ENCODE results near the gene MIOX. TPM values are rescaled to one million over a fixed set of nuclear protein-coding genes. Genes with fewer than 3 reads are reported as not detected.
A peak's percentile ranks its signal among the peaks of the same experiment; 100 is the strongest.

MIOX gene
- total RNA-seq, 1 experiment from 2014 or later, result 1.5 TPM

DNA sequence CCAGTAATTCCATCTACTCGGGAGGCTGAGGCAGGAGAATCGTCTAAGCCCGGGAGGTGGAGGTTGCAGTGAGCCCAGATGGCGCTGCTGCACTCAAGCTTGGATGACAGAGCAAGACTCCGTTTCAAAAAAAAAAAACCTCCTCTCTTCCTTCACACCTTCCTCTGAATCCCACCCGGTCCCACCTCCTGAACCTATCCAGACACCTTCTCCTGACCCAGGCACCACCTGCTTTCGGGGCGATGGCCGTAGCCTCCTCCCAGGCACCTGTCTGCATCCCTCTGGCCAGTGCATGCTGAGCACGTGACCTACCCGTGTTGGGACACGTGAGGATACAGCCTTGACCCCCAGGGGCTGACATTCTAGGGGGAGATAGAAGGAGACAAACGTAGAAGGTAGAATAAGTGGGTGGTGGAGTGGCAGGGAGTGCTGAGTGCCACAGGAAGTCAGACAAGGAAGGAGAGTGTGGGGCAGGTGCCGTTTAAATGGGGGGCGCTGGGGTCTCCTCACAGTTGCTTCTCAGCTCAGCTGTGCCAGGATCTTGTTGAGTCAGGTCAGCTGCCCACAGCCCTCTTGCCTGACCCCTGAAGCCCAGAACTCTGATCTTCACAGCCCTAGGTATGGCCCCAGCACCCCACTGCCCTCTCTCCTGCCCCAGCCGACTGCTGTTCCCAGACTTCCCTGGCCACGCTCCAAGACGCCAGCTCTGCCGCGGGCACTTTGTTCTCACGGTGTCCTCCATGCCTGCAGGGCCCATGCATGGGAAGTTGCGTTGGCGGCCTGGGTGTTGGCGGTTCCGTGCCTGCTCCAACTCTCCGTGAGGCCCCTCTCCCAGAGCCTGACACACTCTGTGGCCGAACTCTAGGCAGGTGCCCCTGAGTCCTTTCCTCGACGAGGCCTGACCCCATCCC, 1.2 kb upstream of the MIOX start:
- no peaks in the 10 kb centered on the region for H3K79me2 ChIP-seq (ENCODE audit: low read depth)
- no peaks in the 10 kb centered on the region for H3K27me3 ChIP-seq (ENCODE audit: insufficient read depth, low read depth)
- TF ChIP-seq EZH2 (IDR thresholded peaks at IDR 0.05; ENCODE audit: low read depth) (no peak), CTCF (conservative IDR thresholded peaks at IDR 0.05) (no peak; the same call in 1 of the 2 replicates)
- H4K20me1 ChIP-seq (ENCODE audit: insufficient read depth), result peaks cover 9% of the 10 kb centered on the region
- H3K27ac ChIP-seq, result no peak overlapping the region
- no peak overlapping the region for H3K4me2 ChIP-seq
- H2AFZ ChIP-seq, result no peak overlapping the region
- H3K9me2 ChIP-seq (ENCODE audit: insufficient read depth), result no peaks in the 10 kb centered on the region
- peaks cover 7% of the 10 kb centered on the region for H3K36me3 ChIP-seq (ENCODE audit: low read depth)
- DNase-seq, result peak in 1 of 2 experiments; percentile 77
- intact Hi-C loops (cut with micrococcal nuclease; ENCODE audit: unreplicated experiment), result no loop called here
- H3K4me3 ChIP-seq, result no peak overlapping the region
- ChIA-PET POLR2A (ENCODE audit: unreplicated experiment) (interaction anchor here (0.6 kb wide), 1 partner anchor 13 kb away, joined by 3 read pairs; no protein-coding TSS in a partner anchor), CTCF (interaction anchor here (0.9 kb wide), 1 partner anchor 40 kb away, joined by 3 read pairs; the partner anchor contains the start of gene SCO2)
- no peaks in the 10 kb centered on the region for H3K9me3 ChIP-seq (ENCODE audit: insufficient read depth, low read depth)
- H3F3A ChIP-seq (ENCODE audit: insufficient read depth, low read depth), result peaks cover 18% of the 10 kb centered on the region
- BruUV-seq (replicated peaks), result no TSS peak
- peaks cover 17% of the 10 kb centered on the region; the same call in 1 of the 2 replicates for H3K4me1 ChIP-seq (replicated peaks; ENCODE audit: insufficient read depth)

GRCh38 chr22:50487290-50488005, 789 bp downstream of the MIOX start:
- no peak overlapping the region for H3K4me3 ChIP-seq
- TF ChIP-seq EZH2 (IDR thresholded peaks at IDR 0.05; ENCODE audit: low read depth), result no peak
- TF ChIP-seq CTCF (conservative IDR thresholded peaks at IDR 0.05), result no peak
- H2AFZ ChIP-seq, result no peak overlapping the region
- H3F3A ChIP-seq (ENCODE audit: insufficient read depth, low read depth), result peaks cover 17% of the 10 kb centered on the region
- BruUV-seq (replicated peaks), result no TSS peak
- intact Hi-C loops (cut with micrococcal nuclease; ENCODE audit: unreplicated experiment), result no loop called here
- peaks cover 13% of the 10 kb centered on the region; the same call in 1 of the 2 replicates for H3K4me1 ChIP-seq (replicated peaks; ENCODE audit: insufficient read depth)
- DNase-seq, result no peak
- H4K20me1 ChIP-seq (ENCODE audit: insufficient read depth), result peaks cover 9% of the 10 kb centered on the region
- H3K27me3 ChIP-seq (ENCODE audit: insufficient read depth, low read depth), result no peaks in the 10 kb centered on the region
- no peaks in the 10 kb centered on the region for H3K9me2 ChIP-seq (ENCODE audit: insufficient read depth)
- no peak overlapping the region for H3K27ac ChIP-seq
- H3K36me3 ChIP-seq (ENCODE audit: low read depth), result peaks cover 7% of the 10 kb centered on the region
- peak overlapping the region; percentile 29; the same call in 1 of the 2 replicates for H3K4me2 ChIP-seq
- ChIA-PET CTCF (no interaction called here), POLR2A (ENCODE audit: unreplicated experiment) (no interaction called here)
- H3K9me3 ChIP-seq (ENCODE audit: insufficient read depth, low read depth), result no peaks in the 10 kb centered on the region
- H3K79me2 ChIP-seq (ENCODE audit: low read depth), result no peaks in the 10 kb centered on the region

- no peak overlapping the region for H3K4me3 ChIP-seq
- DNase-seq, result no peak
- CTCF ChIA-PET, result no interaction called here
- peaks cover 3% of the 10 kb centered on the region; the same call in 1 of the 2 replicates for H3K36me3 ChIP-seq (ENCODE audit: low read depth)
- H3K4me2 ChIP-seq, result no peak overlapping the region
- H2AFZ ChIP-seq, result no peak overlapping the region
- H3K4me1 ChIP-seq (replicated peaks; ENCODE audit: insufficient read depth), result 0 out of 2 replicates have a peak, but pooled peaks cover 6% of the 10 kb centered on the region
- intact Hi-C loops (cut with micrococcal nuclease; ENCODE audit: unreplicated experiment), result no loop called here
- H3K9me2 ChIP-seq (ENCODE audit: insufficient read depth), result no peaks in the 10 kb centered on the region
- no peak overlapping the region for H3K27ac ChIP-seq
- POLR2A ChIA-PET (ENCODE audit: unreplicated experiment), result no interaction called here
- BruUV-seq (replicated peaks), result no TSS peak
- H3K27me3 ChIP-seq (ENCODE audit: insufficient read depth, low read depth), result no peaks in the 10 kb centered on the region
- TF ChIP-seq EZH2 (IDR thresholded peaks at IDR 0.05; ENCODE audit: low read depth) (no peak), CTCF (conservative IDR thresholded peaks at IDR 0.05) (no peak)
- H4K20me1 ChIP-seq (ENCODE audit: insufficient read depth), result peaks cover 9% of the 10 kb centered on the region
- no peaks in the 10 kb centered on the region for H3K9me3 ChIP-seq (ENCODE audit: insufficient read depth, low read depth)
- peaks cover 17% of the 10 kb centered on the region for H3F3A ChIP-seq (ENCODE audit: insufficient read depth, low read depth)
- no peaks in the 10 kb centered on the region for H3K79me2 ChIP-seq (ENCODE audit: low read depth)
Observed at GRCh38 chr22:50488006-50488677, 1.5 kb downstream of the MIOX start.

Data from PC-9 (cell line).